ENCODE results near the gene CYFIP2. TPM values are rescaled to one million over a fixed set of nuclear protein-coding genes. Genes with fewer than 3 reads are reported as not detected.

The CYFIP2 gene
- total and polyA plus RNA-seq, 4 donors, result 24.9 to 46.3 (median 37.0) TPM

DNA sequence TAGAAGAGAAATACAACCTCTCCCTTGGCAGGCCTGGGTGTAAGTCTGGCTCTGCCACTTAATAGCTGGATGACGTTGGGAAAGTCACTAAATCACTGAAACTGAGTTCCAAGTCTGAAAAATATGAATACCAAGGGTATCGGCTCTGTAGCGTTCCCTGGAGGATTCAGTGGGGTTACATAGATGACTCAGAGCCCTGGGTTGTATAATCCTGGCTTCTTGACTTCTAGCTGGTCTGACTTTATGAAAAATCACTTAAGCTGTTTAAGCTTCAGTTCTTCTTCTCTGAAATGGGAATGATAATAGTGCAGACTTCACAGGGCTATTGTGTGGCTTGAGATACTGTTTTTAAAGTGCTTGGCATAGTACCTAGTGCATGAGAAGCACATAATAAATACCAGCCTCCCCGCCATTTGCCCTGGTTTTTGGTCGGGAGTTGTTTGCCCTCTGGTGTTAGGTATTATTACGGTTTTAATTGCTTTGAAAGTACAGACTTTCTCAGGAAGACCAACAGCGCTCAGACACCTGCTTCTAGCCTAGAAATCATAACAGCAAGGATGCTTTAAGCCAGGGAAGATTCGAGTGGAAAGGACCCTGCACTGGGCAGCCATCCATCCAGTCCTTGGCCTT, 43.0 kb downstream of the CYFIP2 start:
- TF ChIP-seq, protein P1, sequence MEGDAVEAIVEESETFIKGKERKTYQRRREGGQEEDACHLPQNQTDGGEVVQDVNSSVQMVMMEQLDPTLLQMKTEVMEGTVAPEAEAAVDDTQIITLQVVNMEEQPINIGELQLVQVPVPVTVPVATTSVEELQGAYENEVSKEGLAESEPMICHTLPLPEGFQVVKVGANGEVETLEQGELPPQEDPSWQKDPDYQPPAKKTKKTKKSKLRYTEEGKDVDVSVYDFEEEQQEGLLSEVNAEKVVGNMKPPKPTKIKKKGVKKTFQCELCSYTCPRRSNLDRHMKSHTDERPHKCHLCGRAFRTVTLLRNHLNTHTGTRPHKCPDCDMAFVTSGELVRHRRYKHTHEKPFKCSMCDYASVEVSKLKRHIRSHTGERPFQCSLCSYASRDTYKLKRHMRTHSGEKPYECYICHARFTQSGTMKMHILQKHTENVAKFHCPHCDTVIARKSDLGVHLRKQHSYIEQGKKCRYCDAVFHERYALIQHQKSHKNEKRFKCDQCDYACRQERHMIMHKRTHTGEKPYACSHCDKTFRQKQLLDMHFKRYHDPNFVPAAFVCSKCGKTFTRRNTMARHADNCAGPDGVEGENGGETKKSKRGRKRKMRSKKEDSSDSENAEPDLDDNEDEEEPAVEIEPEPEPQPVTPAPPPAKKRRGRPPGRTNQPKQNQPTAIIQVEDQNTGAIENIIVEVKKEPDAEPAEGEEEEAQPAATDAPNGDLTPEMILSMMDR (IDR thresholded peaks at IDR 0.05; ENCODE audit: control extremely low read depth, extremely low read depth), result no peak
- no peak for ATAC-seq (ENCODE audit: insufficient read depth, low FRiP score)
- Histone ChIP-seq H3K27me3 (ENCODE audit: control insufficient read depth in 3 of 3, insufficient read depth in 3 of 3, low read length in 2 of 3) (no peaks in the 10 kb centered on the region), H3K36me3 (ENCODE audit: control insufficient read depth in 4 of 4, insufficient read depth in 4 of 4, low read length in 4 of 4) (peaks cover 0 to 2% (median 0%) of the 10 kb centered on the region in 4 donors), H3K9ac (ENCODE audit: insufficient read depth in 1 of 2, low read length in 2 of 2) (no peak overlapping the region), H3K9me3 (ENCODE audit: control insufficient read depth in 4 of 4, insufficient read depth in 3 of 4, low read length in 3 of 4) (no peaks in the 10 kb centered on the region), H3K4me1 (ENCODE audit: control insufficient read depth in 5 of 5, insufficient read depth in 5 of 5, low read length in 5 of 5) (peaks cover 0 to 1% (median 0%) of the 10 kb centered on the region in 5 donors), H3K27ac (ENCODE audit: low read depth in 1 of 2, low read length in 1 of 2) (no peak overlapping the region), H3K4me3 (no peak overlapping the region)
- WGBS, 2 donors, result 62 to 78% methylated on average over 8 of the region's 8 CpGs
- DNase-seq, result no peak

DNA sequence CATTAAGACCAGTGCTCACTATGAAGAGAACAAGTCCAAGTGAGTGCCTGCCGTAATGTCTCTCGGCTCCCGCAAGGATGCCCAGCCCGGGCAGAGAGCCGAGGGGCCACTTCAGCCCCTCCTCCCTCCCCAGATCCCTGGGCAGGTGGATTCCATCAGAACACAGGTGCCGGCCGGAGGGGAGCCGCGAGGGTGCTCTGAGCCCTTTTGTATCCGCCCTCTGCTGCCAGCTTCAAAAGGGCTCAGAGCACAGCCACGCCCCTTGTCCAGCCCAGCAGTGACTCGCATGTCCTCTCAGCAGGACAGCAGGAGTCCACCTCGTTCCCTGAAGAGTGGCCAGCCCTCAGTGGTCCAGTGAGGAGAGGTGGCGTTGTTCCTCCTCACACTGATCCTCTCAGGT, 43.9 kb downstream of the CYFIP2 start:
- no peak overlapping the region for H3K27ac ChIP-seq (ENCODE audit: low read depth in 1 of 2, low read length in 1 of 2)
- WGBS, 2 donors, result 72 to 73% methylated on average over 11 to 14 of the region's 14 CpGs
- ATAC-seq (ENCODE audit: insufficient read depth, low FRiP score) (no peak), DNase-seq (no peak)
- H3K9ac ChIP-seq (ENCODE audit: insufficient read depth in 1 of 2, low read length in 2 of 2), result no peak overlapping the region
- no peak overlapping the region for H3K4me3 ChIP-seq
- H3K36me3 ChIP-seq (ENCODE audit: control insufficient read depth in 4 of 4, insufficient read depth in 4 of 4, low read length in 4 of 4), result peaks cover 0 to 5% (median 0%) of the 10 kb centered on the region in 4 donors
- peaks cover 0 to under 1% (median 0%) of the 10 kb centered on the region in 4 donors for H3K9me3 ChIP-seq (ENCODE audit: control insufficient read depth in 4 of 4, insufficient read depth in 3 of 4, low read length in 3 of 4)
- TF ChIP-seq, protein P1 (IDR thresholded peaks at IDR 0.05; ENCODE audit: control extremely low read depth, extremely low read depth), result no peak
- H3K27me3 ChIP-seq (ENCODE audit: control insufficient read depth in 3 of 3, insufficient read depth in 3 of 3, low read length in 2 of 3), result no peaks in the 10 kb centered on the region
- peaks cover 0 to 1% (median 0%) of the 10 kb centered on the region in 5 donors for H3K4me1 ChIP-seq (ENCODE audit: control insufficient read depth in 5 of 5, insufficient read depth in 5 of 5, low read length in 5 of 5)

DNA sequence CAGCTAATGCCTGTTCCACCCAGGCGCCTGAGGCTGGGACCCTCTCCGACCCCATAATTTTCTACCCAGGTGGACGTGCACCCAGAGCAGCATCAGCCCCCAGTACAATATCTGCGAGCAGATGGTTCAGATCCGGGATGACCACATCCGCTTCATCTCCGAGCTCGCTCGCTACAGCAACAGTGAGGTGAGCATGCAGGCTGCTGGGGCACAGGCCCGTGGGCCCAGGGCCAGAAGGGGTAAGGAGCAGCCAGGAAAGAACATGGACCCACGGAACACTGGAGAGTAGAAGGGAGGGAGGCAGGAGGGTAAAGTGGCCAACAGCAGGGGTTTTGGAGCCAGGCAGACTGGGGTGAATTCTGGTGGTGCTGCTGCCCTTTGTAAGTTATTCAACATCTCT, 45.7 kb downstream of the CYFIP2 start:
- TF ChIP-seq, protein P1 (IDR thresholded peaks at IDR 0.05; ENCODE audit: control extremely low read depth, extremely low read depth), result no peak
- no peak for ATAC-seq (ENCODE audit: insufficient read depth, low FRiP score)
- no peak overlapping the region for H3K9ac ChIP-seq (ENCODE audit: insufficient read depth in 1 of 2, low read length in 2 of 2)
- H3K4me1 ChIP-seq (ENCODE audit: control insufficient read depth in 5 of 5, insufficient read depth in 5 of 5, low read length in 5 of 5), result peaks cover 0 to 1% (median 0%) of the 10 kb centered on the region in 5 donors
- WGBS, 2 donors, result 95 to 99% methylated on average over 11 of the region's 11 CpGs
- no peak overlapping the region for H3K27ac ChIP-seq (ENCODE audit: low read depth in 1 of 2, low read length in 1 of 2)
- DNase-seq, result no peak
- peaks cover 0 to 6% (median 0%) of the 10 kb centered on the region in 4 donors for H3K36me3 ChIP-seq (ENCODE audit: control insufficient read depth in 4 of 4, insufficient read depth in 4 of 4, low read length in 4 of 4)
- H3K27me3 ChIP-seq (ENCODE audit: control insufficient read depth in 3 of 3, insufficient read depth in 3 of 3, low read length in 2 of 3), result no peaks in the 10 kb centered on the region
- H3K4me3 ChIP-seq, result no peak overlapping the region
- H3K9me3 ChIP-seq (ENCODE audit: control insufficient read depth in 4 of 4, insufficient read depth in 3 of 4, low read length in 3 of 4), result peaks cover 0 to 2% (median 0%) of the 10 kb centered on the region in 4 donors

Measured in lung (tissue), 12 donors.